Kidney (tissue), 14 donors: ENCODE results near the gene GPR55. TPM values are rescaled to one million over a fixed set of nuclear protein-coding genes. Genes with fewer than 3 reads are reported as not detected.

Experiments used
- DNase-seq, 5 donors: peaks; one replicate each; pipeline ENCODE4 v3.0.0-alpha.2; 2013 to 2020
- FAIRE-seq: peaks from 2 replicates; lab custom pipeline; 2012; peaks lifted over from hg19 to GRCh38; lab: Jason Lieb, UNC
- H3K27ac ChIP-seq, 2 donors: one replicate each; pipeline ENCODE4 v1.7.0; 2013; ENCODE audit warnings: low read depth in 2 of 2, low read length in 2 of 2, inconsistent platforms in 1 of 2
- H3K27me3 ChIP-seq: one replicate; pipeline ENCODE4 v1.7.1; 2013; ENCODE audit warnings: low read length, inconsistent platforms; ENCODE audit not compliant: control insufficient read depth, insufficient read depth
- H3K36me3 ChIP-seq, 3 donors: one replicate each; pipeline versions ENCODE4 v1.7.0 to v1.7.1; 2013; ENCODE audit warnings: low read length in 3 of 3, control low read depth in 1 of 3, inconsistent platforms in 1 of 3; ENCODE audit not compliant: insufficient read depth in 3 of 3, control insufficient read depth in 2 of 3
- H3K4me1 ChIP-seq, 3 donors: one replicate each; pipeline versions ENCODE4 v1.7.0 to v1.7.1; 2013; ENCODE audit warnings: low read length in 3 of 3, inconsistent platforms in 1 of 3, low read depth in 1 of 3; ENCODE audit not compliant: control insufficient read depth in 2 of 3, insufficient read depth in 2 of 3
- H3K4me3 ChIP-seq, 3 donors: one replicate each; pipeline versions ENCODE4 v1.7.0 to v1.8.1; 2013; ENCODE audit warnings: low read length in 3 of 3, control low read depth in 1 of 3, inconsistent platforms in 1 of 3
- H3K9ac ChIP-seq, 3 donors: one replicate each; pipeline versions ENCODE4 v1.7.0 to v1.7.1; 2013; ENCODE audit warnings: low read length in 3 of 3, control low read depth in 1 of 3, inconsistent platforms in 1 of 3
- H3K9me3 ChIP-seq, 3 donors: one replicate each; pipeline versions ENCODE4 v1.7.0 to v1.7.1; 2013; ENCODE audit warnings: low read length in 3 of 3, control low read depth in 1 of 3, inconsistent platforms in 1 of 3; ENCODE audit not compliant: control insufficient read depth in 2 of 3, insufficient read depth in 1 of 3
- CTCF ChIP-seq: IDR thresholded peaks from 3 replicates; pipeline ENCODE4 v1.5.1; 2012; ENCODE audit warnings: mild to moderate bottlenecking, moderate library complexity, borderline replicate concordance; ENCODE audit not compliant: insufficient read depth; ENCODE audit errors: extremely low read depth
- intact Hi-C: fragments of 100-400 bp; cut with DNase I; formaldehyde crosslinking; loops from one replicate; pipeline ENCODE4 v1.11.1; 2022
- polyA plus RNA-seq: library from polyadenylated mRNA; stranded (reverse); fragments of 350-450 nt; fragmentation: Illumina TruSeq; extraction: RNeasy Lipid Tissue Mini Kit (QIAGEN cat#74804); gene quantifications from one replicate; pipeline ENCODE4 v1.2.3, GENCODE V29; 2014; ENCODE audit warnings: low read depth, low replicate concordance; ENCODE audit not compliant: insufficient read depth
- total RNA-seq: library from RNA; stranded (reverse); fragmentation: NEBNext Ultra II Directional; extraction: Animal tissue kit (Norgen Biotek cat#: 25700); gene quantifications from one replicate; pipeline ENCODE4 v1.2.1, GENCODE V29; 2021
- donor health status: control.
- donor health status: control.
- donor health status: control.
- donor health status: control.
- donor health status: control.
- donor health status: DM: yes; HTN: yes; CAD: no.
- donor health status: Normal renal cell carcinoma (clear cell type).

GPR55 gene
- total and polyA plus RNA-seq, 2 donors from 2014 or later = 0.69 TPM; not detected in 1

DNA sequence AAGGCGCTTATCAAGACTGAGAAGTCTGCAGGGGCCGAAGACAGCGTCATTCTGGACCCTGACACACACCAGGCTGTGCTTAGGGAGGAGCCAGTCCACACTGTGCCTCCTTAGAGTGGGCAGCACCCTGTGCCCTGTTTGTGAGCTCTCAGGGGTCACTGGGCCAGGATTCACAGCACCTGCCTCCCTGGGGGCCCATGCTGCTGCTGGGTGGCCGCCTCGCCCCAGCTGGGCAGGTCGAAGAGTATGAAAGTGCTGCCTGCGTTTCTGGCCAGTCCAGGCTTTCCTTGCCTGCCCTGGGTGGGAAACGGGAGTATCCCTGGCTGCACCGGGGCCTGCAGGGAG, 15.4 kb upstream of the GPR55 start:
- H3K27ac ChIP-seq = no peak overlapping the region
- no peaks in the 10 kb centered on the region for H3K36me3 ChIP-seq
- DNase-seq (no peak), FAIRE-seq (no peak)
- H3K4me1 ChIP-seq = no peaks in the 10 kb centered on the region
- no peaks in the 10 kb centered on the region for H3K27me3 ChIP-seq
- intact Hi-C loops = no loop called here
- no peak for TF ChIP-seq CTCF
- no peak overlapping the region for H3K9ac ChIP-seq
- no peaks in the 10 kb centered on the region for H3K9me3 ChIP-seq
- H3K4me3 ChIP-seq = no peak overlapping the region

GRCh38 chr2:230939691-230940470, 14.8 kb upstream of the GPR55 start:
- no peaks in the 10 kb centered on the region for H3K9me3 ChIP-seq
- DNase-seq = no peak
- no peak for FAIRE-seq
- no peak for TF ChIP-seq CTCF
- H3K27ac ChIP-seq = no peak overlapping the region
- H3K36me3 ChIP-seq = no peaks in the 10 kb centered on the region
- no peaks in the 10 kb centered on the region for H3K27me3 ChIP-seq
- no peak overlapping the region for H3K9ac ChIP-seq
- H3K4me1 ChIP-seq = no peaks in the 10 kb centered on the region
- H3K4me3 ChIP-seq = no peak overlapping the region
- intact Hi-C loops = no loop called here

DNA sequence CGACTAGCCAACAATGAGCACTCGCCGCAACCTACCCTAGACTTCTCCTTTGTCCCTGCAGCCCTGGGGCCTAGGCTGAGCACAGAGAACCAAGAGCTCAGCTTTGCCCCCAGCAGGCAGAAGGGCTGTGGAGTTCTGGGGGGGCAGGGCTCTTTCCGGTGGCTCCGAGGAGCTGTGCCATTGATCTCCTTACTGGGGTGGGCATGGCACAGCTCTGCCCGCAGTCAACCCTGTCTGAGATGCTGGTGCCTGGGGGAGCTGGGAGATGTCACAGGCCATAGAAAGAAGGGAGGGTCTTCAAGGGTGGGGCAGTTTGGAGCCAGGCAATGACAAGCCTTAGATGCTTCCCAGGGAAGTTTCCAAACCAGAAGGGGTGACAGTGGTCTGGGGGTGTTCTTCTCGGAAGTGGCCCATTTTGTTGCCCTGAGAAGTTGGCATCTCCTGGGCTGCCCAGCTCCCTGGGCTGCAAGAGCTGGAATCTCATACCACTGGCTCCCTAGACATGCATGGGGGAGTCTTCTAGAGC, 14.1 kb upstream of the GPR55 start:
- no peak overlapping the region for H3K27ac ChIP-seq
- intact Hi-C loops = no loop called here
- DNase-seq (no peak), FAIRE-seq (no peak)
- H3K27me3 ChIP-seq = no peaks in the 10 kb centered on the region
- H3K4me3 ChIP-seq = no peak overlapping the region
- no peaks in the 10 kb centered on the region for H3K4me1 ChIP-seq
- no peaks in the 10 kb centered on the region for H3K9me3 ChIP-seq
- H3K36me3 ChIP-seq = no peaks in the 10 kb centered on the region
- TF ChIP-seq CTCF = no peak
- no peak overlapping the region for H3K9ac ChIP-seq
